ENCODE data around the gene POLN. TPM values are rescaled to one million over a fixed set of nuclear protein-coding genes. Genes with fewer than 3 reads are reported as not detected.

Gene POLN
- total RNA-seq, 2 experiments from 2014 or later, result 2.1 to 2.3 TPM

- CTCF ChIA-PET, result no interaction called here
- Mint-ChIP-seq H3K9me3 (no peaks in the 10 kb centered on the region), H3K27ac (no peak overlapping the region), H3K27me3 (peaks cover 7% of the 10 kb centered on the region), H3K4me1 (ENCODE audit: low read depth) (no peaks in the 10 kb centered on the region), H3K36me3 (ENCODE audit: low read depth) (no peaks in the 10 kb centered on the region), H3K4me3 (no peak overlapping the region)
- H3K4me3 ChIP-seq (ENCODE audit: low read length), result no peak overlapping the region
- intact Hi-C loops (cut with DNase I, micrococcal nuclease), result no loop called here
- no peak for TF ChIP-seq CTCF (IDR thresholded peaks at IDR 0.05)
- H3K27ac ChIP-seq (ENCODE audit: low read depth in 1 of 2, low read length in 2 of 2), result no peak overlapping the region
- ATAC-seq (ENCODE audit: poor library complexity) (no peak), DNase-seq (peak in 1 of 14 experiments; percentile 8)
- H3K9me3 ChIP-seq (ENCODE audit: control insufficient read depth in 1 of 2, insufficient read depth in 1 of 2, low read length in 2 of 2), result peaks cover 0 to 8% of the 10 kb centered on the region in 2 experiments
- peaks cover 7% of the 10 kb centered on the region for H3K4me1 ChIP-seq (ENCODE audit: insufficient read depth, low read length)
- peaks cover 7 to 22% of the 10 kb centered on the region in 2 experiments for H3K27me3 ChIP-seq (ENCODE audit: control insufficient read depth in 1 of 2, insufficient read depth in 2 of 2, low read length in 2 of 2)
- H3K36me3 ChIP-seq (ENCODE audit: insufficient read depth, low read length), result no peaks in the 10 kb centered on the region
- POLR2A ChIA-PET, result no interaction called here
Measured at GRCh38 chr4:2064276-2064991, 177.5 kb downstream of the POLN start.

- Mint-ChIP-seq H3K4me3 (no peak overlapping the region), H3K36me3 (ENCODE audit: low read depth) (no peaks in the 10 kb centered on the region), H3K27ac (no peak overlapping the region), H3K4me1 (ENCODE audit: low read depth) (no peaks in the 10 kb centered on the region), H3K27me3 (peaks cover 7% of the 10 kb centered on the region), H3K9me3 (no peaks in the 10 kb centered on the region)
- no peak for TF ChIP-seq CTCF (IDR thresholded peaks at IDR 0.05)
- H3K4me1 ChIP-seq (ENCODE audit: insufficient read depth, low read length), result peaks cover 7% of the 10 kb centered on the region
- ATAC-seq (ENCODE audit: poor library complexity) (no peak), DNase-seq (peak in 1 of 14 experiments; percentile 19)
- no peak overlapping the region for H3K27ac ChIP-seq (ENCODE audit: low read depth in 1 of 2, low read length in 2 of 2)
- H3K27me3 ChIP-seq (ENCODE audit: control insufficient read depth in 1 of 2, insufficient read depth in 2 of 2, low read length in 2 of 2), result peaks cover 7 to 22% of the 10 kb centered on the region in 2 experiments
- intact Hi-C loops (cut with DNase I, micrococcal nuclease), result no loop called here
- no peak overlapping the region for H3K4me3 ChIP-seq (ENCODE audit: low read length)
- H3K36me3 ChIP-seq (ENCODE audit: insufficient read depth, low read length), result no peaks in the 10 kb centered on the region
- H3K9me3 ChIP-seq (ENCODE audit: control insufficient read depth in 1 of 2, insufficient read depth in 1 of 2, low read length in 2 of 2), result peaks cover 0 to 8% of the 10 kb centered on the region in 2 experiments
- POLR2A ChIA-PET, result no interaction called here
- CTCF ChIA-PET, result no interaction called here
Measured at GRCh38 chr4:2063557-2064275, 178.2 kb downstream of the POLN start.

- H3K27me3 Mint-ChIP-seq, result peaks cover 7% of the 10 kb centered on the region
- no peaks in the 10 kb centered on the region for H3K9me3 Mint-ChIP-seq
- peak in 1 of 14 experiments; percentile 16 for DNase-seq
- Histone ChIP-seq H3K27me3 (ENCODE audit: control insufficient read depth in 1 of 2, insufficient read depth in 2 of 2, low read length in 2 of 2) (peaks cover 10 to 22% of the 10 kb centered on the region in 2 experiments), H3K36me3 (ENCODE audit: insufficient read depth, low read length) (no peaks in the 10 kb centered on the region), H3K27ac (ENCODE audit: low read depth in 1 of 2, low read length in 2 of 2) (no peak overlapping the region), H3K9me3 (ENCODE audit: control insufficient read depth in 1 of 2, insufficient read depth in 1 of 2, low read length in 2 of 2) (peaks cover 0 to 8% of the 10 kb centered on the region in 2 experiments), H3K4me1 (ENCODE audit: insufficient read depth, low read length) (peaks cover 11% of the 10 kb centered on the region), H3K4me3 (ENCODE audit: low read length) (no peak overlapping the region)
- ChIA-PET POLR2A (no interaction called here), CTCF (no interaction called here)
- no peak for TF ChIP-seq CTCF (IDR thresholded peaks at IDR 0.05)
- no peak overlapping the region for H3K4me3 Mint-ChIP-seq
- no peak overlapping the region for H3K27ac Mint-ChIP-seq
- no peaks in the 10 kb centered on the region for H3K4me1 Mint-ChIP-seq (ENCODE audit: low read depth)
- H3K36me3 Mint-ChIP-seq (ENCODE audit: low read depth), result no peaks in the 10 kb centered on the region
- intact Hi-C loops (cut with DNase I, micrococcal nuclease), result no loop called here
- ATAC-seq (ENCODE audit: poor library complexity), result no peak
Measured at GRCh38 chr4:2062808-2063524, 179.0 kb downstream of the POLN start.
